GM19397 (cell line): ENCODE results near the gene NMUR2.

Experiments used
- ATAC-seq: cut with Tn5 transposase; IDR thresholded peaks from one replicate; pipeline ENCODE4 v1.9.1; 2021; ENCODE audit warnings: mild to moderate bottlenecking, moderate library complexity; ENCODE audit not compliant: unreplicated experiment

Gene NMUR2

GRCh38 chr5:152405145-152405544, at the start of gene NMUR2:
Gene NMUR2 (minus strand): TSS chr5:152405279. CDS start chr5:152405113, 166 bp downstream.
- ATAC-seq, result no peak

GRCh38 chr5:152443935-152444334, 38.9 kb upstream of the NMUR2 start:
- ATAC-seq, result no peak

GRCh38 chr5:152439791-152440190, 34.7 kb upstream of the NMUR2 start:
- ATAC-seq, result no peak

- no peak for ATAC-seq
Observed at GRCh38 chr5:152437866-152438265, 32.8 kb upstream of the NMUR2 start.

GRCh38 chr5:152427721-152428120, 22.6 kb upstream of the NMUR2 start:
- no peak for ATAC-seq

GRCh38 chr5:152425083-152425482, 20.0 kb upstream of the NMUR2 start:
- no peak for ATAC-seq

GRCh38 chr5:152424501-152424900, 19.4 kb upstream of the NMUR2 start:
- no peak for ATAC-seq

GRCh38 chr5:152422081-152422480, 17.0 kb upstream of the NMUR2 start:
- ATAC-seq, result no peak

GRCh38 chr5:152412129-152412528, 7.0 kb upstream of the NMUR2 start:
- no peak for ATAC-seq

GRCh38 chr5:152406082-152406481, 1.0 kb upstream of the NMUR2 start:
- no peak for ATAC-seq

GRCh38 chr5:152404494-152404893, 585 bp downstream of the NMUR2 start:
- ATAC-seq, result no peak

- no peak for ATAC-seq
Observed at GRCh38 chr5:152403046-152403445, 2.0 kb downstream of the NMUR2 start.

- no peak for ATAC-seq
Observed at GRCh38 chr5:152400846-152401245, 4.2 kb downstream of the NMUR2 start.

- no peak for ATAC-seq
Observed at GRCh38 chr5:152397581-152397980, 7.5 kb downstream of the NMUR2 start.

- no peak for ATAC-seq
Observed at GRCh38 chr5:152393441-152393840, 11.6 kb downstream of the NMUR2 start.

- ATAC-seq, result no peak
Observed at GRCh38 chr5:152389208-152389849, 15.8 kb downstream of the NMUR2 start.

GRCh38 chr5:152388610-152389009, 16.5 kb downstream of the NMUR2 start:
- ATAC-seq, result no peak

- no peak for ATAC-seq
Observed at GRCh38 chr5:152380415-152381123, 24.5 kb downstream of the NMUR2 start.

GRCh38 chr5:152379331-152379730, 25.7 kb downstream of the NMUR2 start:
- no peak for ATAC-seq

- ATAC-seq, result no peak
Observed at GRCh38 chr5:152378730-152379129, 26.3 kb downstream of the NMUR2 start.

GRCh38 chr5:152376886-152377285, 28.2 kb downstream of the NMUR2 start:
- no peak for ATAC-seq

- ATAC-seq, result no peak
Observed at GRCh38 chr5:152374711-152375275, 30.3 kb downstream of the NMUR2 start.
